GM10266 (cell line): ENCODE data around the gene SPPL2C.

Experiments used
- DNase-seq: peaks from one replicate; pipeline ENCODE4 v3.0.0; 2012; ENCODE audit errors: extremely low spot score
- CTCF ChIP-seq: IDR thresholded peaks from 2 replicates; pipeline ENCODE4 v1.5.1; 2012; ENCODE audit warnings: mild to moderate bottlenecking, low read depth; ENCODE audit not compliant: control insufficient read depth, insufficient read depth; ENCODE audit errors: missing control alignments

SPPL2C gene

GRCh38 chr17:45814622-45815606, 29.8 kb upstream of the SPPL2C start:
- no peak for DNase-seq
- no peak for TF ChIP-seq CTCF

GRCh38 chr17:45815752-45816151, 28.9 kb upstream of the SPPL2C start:
- DNase-seq = no peak
- no peak for TF ChIP-seq CTCF

- TF ChIP-seq CTCF = no peak
Observed at GRCh38 chr17:45818041-45818440, 26.6 kb upstream of the SPPL2C start.

GRCh38 chr17:45818699-45819098, 26.0 kb upstream of the SPPL2C start:
- DNase-seq = no peak
- TF ChIP-seq CTCF = no peak

More at GRCh38 chr17:45818041-45818440, 26.6 kb upstream of the SPPL2C start:
- DNase-seq = no peak

- TF ChIP-seq CTCF = no peak
- no peak for DNase-seq
Observed at GRCh38 chr17:45819632-45820031, 25.0 kb upstream of the SPPL2C start.

- DNase-seq = no peak
- TF ChIP-seq CTCF = no peak
Observed at GRCh38 chr17:45820052-45820780, 24.5 kb upstream of the SPPL2C start.
